HG03432 (cell line): ENCODE data around the gene PDE3B.
A peak's percentile ranks its signal among the peaks of the same experiment; 100 is the strongest.
"Not testable (repeated sequence)": the region's sequence is repeated elsewhere in the genome, so short reads cannot be mapped to it uniquely, and the experiment has no call there.

Experiments used
- ATAC-seq: cut with Tn5 transposase; IDR thresholded peaks from one replicate; pipeline ENCODE4 v1.9.1; 2021; ENCODE audit warnings: mild to moderate bottlenecking, moderate library complexity; ENCODE audit not compliant: unreplicated experiment

PDE3B gene

GRCh38 chr11:14875163-14875562, 231.6 kb downstream of the PDE3B start:
- ATAC-seq: no peak

GRCh38 chr11:14881576-14882193, 238.1 kb downstream of the PDE3B start:
- no peak for ATAC-seq

- ATAC-seq: no peak
Observed at GRCh38 chr11:14882196-14882595, 238.6 kb downstream of the PDE3B start.

DNA sequence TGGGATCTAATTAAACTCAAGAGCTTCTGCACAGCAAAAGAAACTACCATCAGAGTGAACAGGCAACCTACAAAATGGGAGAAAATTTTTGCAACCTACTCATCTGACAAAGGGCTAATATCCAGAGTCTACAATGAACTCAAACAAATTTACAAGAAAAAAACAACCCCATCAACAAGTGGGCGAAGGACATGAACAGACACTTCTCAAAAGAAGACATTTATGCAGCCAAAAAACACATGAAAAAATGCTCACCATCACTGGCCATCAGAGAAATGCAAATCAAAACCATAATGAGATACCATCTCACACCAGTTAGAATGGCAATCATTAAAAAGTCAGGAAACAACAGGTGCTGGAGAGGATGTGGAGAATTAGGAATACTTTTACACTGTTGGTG, 240.1 kb downstream of the PDE3B start:
- not testable (repeated sequence) for ATAC-seq

GRCh38 chr11:14884667-14885273, 241.2 kb downstream of the PDE3B start:
- ATAC-seq: no peak

DNA sequence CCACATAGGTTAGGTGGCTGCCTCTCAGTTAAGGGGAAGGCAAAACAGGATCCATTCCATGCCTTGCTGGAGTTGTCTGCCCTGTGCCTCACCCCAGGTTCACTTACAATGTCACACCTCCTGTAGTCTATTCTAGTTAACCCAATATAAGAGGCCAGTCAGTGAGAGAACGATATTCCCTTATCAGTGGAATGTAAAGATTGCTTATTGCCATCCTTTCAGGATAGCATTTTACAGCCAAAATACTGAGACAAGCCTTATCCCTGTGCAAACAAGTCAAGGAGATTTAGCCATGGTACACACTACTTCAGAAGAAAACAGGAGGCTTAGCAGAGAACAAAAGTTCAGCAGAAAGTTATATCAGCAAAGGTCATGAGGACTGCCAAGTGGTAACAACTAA, 242.9 kb downstream of the PDE3B start:
- no peak for ATAC-seq

DNA sequence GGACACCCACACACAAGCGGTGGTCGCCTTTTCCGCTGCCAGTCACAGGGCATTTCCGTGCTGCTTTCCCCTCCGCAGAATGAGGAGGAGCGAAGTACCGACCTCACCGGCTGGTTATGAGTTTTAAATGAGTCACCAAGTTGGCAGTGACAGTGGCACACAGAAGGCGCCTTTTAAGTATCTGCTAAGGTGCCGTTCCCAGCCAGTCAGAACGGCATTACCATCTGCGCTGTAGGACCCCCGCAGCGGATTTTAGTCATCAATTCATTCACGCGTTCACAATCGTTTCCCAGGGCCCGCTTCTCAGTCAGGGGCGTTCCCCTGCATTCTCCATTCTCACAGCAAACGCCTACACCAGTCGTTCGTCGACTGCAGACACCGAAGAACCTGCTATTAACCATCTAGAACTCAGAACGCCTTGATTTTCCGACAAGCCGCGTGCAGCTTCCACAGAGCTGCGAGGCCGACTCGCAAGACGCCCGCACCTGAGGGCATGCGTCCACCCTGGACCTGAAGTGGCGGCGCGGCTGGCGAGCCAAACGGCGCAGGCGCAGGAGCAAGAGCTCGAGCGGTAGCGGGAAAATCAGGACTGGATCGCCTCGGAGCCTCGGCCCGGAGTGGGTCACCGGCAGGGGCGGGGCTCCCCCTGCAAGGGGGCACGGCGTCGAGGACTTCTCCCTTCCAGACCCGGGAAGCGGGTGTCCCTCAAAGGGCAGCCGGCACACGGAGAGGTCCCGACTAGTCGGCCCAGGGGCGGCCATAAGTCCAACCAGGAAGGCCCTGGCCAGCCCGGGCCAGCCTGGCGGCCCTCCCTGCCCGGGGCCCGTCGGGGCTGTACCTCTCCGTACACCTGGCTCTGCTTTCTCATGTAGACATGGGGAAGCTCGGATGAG, 247.8 kb downstream of the PDE3B start:
- peak; percentile 63 for ATAC-seq

- peak; percentile 94 for ATAC-seq
Observed at GRCh38 chr11:14892036-14892556, 248.5 kb downstream of the PDE3B start, which contains the start of gene CYP2R1. Gene CYP2R1, minus strand, starts transcription at chr11:14892231. Its CDS starts 26 bp downstream, at chr11:14892205.

DNA sequence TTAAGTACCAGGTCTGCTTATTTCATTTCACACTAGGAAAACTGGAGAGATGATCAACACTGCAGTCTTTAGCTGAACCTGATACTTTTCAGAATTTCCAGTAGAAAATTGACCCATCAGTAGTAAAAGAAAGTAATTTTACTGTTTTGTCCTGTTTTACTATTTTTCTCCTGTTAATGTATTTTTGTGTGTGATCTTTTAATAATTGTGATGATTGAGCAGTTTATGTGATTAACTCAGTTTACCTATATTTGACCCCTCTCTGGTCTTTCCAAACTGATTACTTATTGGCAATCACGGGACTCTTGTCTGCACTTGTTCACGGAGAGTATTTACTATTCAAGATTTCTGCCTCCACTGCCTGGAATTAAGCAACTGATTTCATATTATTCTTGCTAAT, 249.0 kb downstream of the PDE3B start:
- no peak for ATAC-seq

DNA sequence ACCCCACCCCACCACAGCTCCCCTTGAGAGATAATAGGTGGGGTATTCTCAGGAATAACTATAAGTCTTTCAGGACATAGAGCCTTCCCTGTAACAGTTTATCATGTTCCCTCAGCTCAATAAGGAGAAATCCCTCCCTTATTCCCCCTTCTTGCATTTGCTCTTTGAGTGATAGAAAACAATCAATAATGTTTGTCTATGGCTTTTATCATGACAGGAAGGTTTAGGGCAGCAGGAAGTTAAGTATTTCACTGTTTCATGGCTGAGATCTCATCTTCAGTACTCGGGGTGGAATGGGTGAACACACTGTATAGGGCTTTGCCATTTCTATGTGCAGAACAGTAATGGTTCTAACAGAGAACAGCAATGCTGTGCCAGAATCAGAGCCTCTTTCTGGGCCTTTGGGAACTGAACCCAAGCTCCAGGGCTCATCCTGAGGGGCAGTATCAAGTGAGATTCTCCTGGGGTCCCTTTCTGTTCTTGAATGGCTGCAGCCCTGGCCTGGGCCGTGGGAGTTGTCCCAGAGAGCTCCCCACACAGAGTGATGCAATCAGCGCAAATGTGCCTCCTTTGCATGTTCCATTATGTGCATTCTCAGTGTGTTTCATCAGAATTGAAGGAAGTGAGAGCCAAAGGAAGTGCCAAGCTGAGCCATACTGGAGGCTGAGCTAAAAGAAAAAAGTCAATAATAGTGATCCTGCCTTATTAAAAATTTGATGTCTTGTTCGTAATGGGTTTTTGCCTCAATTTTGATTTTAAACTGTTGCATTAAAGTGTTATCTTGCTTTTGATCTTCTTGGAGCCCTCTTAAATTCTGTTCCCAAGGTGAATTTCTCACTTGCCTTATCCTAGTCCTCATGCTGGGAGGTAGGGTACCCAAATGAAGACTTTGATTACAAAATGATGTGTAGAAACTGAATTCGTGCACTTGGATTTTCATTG, 251.3 kb downstream of the PDE3B start:
- no peak for ATAC-seq

DNA sequence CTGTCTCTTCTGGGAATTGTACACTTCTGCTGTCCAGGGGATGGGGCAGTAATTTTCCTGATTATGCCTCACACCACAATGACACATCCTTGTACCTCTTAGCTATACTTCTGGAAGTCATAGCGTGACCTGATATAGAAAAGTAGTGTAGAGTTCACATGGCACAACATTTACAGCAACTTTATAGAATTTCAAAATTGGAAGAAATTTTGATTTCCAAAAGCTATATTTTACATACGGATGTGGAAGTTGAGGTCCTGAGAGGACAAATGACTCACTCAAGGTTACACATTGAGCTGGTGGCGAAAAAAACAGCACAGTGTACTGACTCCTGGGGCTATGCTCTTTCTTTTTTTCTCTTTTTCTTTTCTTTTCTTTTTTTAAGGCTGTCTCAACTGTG, 254.8 kb downstream of the PDE3B start:
- ATAC-seq: no peak

DNA sequence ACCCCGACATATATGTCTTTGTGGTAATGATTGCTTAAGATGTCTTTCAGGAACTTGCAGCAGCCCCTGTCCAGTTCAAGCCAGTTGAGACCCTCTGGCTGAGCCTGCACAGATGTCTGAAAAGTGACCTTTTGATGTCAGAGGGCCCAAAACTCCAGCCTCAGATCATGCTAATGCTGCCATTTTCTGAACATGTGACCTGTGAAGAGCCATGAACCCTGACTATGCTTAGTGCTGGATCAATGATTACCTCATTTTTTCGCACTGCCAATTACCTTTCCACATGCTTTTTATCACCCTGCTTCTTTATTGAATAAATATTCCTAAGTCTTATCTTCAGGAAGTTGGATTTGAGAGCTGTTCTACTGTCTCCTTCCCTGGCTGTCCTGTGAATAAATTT, 255.3 kb downstream of the PDE3B start:
- ATAC-seq: no peak

- no peak for ATAC-seq
Observed at GRCh38 chr11:14902650-14903350, 259.2 kb downstream of the PDE3B start.

DNA sequence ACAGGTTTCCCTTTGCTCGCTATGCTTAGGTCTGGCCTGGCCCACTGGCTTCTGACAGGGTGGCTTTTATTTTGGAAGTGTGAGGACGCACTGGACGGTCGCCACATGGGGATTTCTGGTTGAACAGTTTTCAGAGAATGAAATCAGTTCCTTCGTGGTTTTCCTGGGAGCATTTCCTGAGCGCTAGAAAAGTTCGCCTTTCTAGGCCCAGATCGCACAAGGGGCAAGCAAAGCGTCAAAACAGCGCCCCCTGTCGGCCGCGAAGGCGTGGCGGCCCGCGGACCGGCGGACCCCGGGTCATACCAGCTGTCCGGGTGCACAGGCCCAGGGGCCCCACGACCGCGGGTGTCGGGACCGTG, 261.1 kb downstream of the PDE3B start:
- peak; percentile 61 for ATAC-seq

- ATAC-seq: peak; percentile 70
Observed at GRCh38 chr11:14905104-14906033, 261.8 kb downstream of the PDE3B start.

DNA sequence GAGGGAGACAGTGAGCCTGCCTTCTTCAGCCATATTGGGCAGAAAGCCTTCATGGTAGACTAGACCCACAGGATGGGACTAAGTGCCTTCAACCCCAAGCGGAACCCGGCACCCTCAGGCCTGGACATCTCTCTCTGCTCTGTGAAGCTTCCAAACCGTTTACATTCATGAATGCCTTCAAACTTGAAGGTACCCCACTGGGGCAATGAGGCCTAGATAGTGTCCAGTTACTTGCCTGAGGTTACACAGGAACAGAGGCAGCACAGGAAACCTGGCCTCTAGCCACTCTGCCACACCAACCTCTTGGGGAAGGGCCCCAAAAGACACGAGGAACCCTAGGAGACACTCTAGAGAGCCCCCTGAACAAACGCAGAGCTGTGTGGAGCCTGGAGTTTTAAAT, 263.0 kb downstream of the PDE3B start:
- no peak for ATAC-seq

- ATAC-seq: no peak
Observed at GRCh38 chr11:14906993-14907392, 263.4 kb downstream of the PDE3B start.

- ATAC-seq: peak; percentile 48
Observed at GRCh38 chr11:14907411-14908213, 264.0 kb downstream of the PDE3B start.
